ENCODE results near the gene CBFB.

Gene CBFB

GRCh38 chr16:67144943-67145342 lies 116.0 kb downstream of the CBFB start:
- DNase-seq = no peak

GRCh38 chr16:67145746-67146145 lies 116.8 kb downstream of the CBFB start:
- no peak for DNase-seq

GRCh38 chr16:67146523-67147357 lies 117.8 kb downstream of the CBFB start:
- DNase-seq = no peak

- no peak for DNase-seq
Observed at GRCh38 chr16:67147437-67148140, 118.6 kb downstream of the CBFB start.

- no peak for DNase-seq
Observed at GRCh38 chr16:67148221-67148620, 119.3 kb downstream of the CBFB start.

GRCh38 chr16:67148656-67149275 lies 119.8 kb downstream of the CBFB start:
- no peak for DNase-seq

GRCh38 chr16:67149276-67150046 lies 120.5 kb downstream of the CBFB start:
- no peak for DNase-seq

- DNase-seq = peak; percentile 61
Observed at GRCh38 chr16:67150047-67150832, 121.3 kb downstream of the CBFB start.
